ENCODE data around the gene FAM221B. TPM values are rescaled to one million over a fixed set of nuclear protein-coding genes. Genes with fewer than 3 reads are reported as not detected.

The FAM221B gene
- polyA plus RNA-seq, 3 donors: 0.03 TPM; not detected in 2

GRCh38 chr9:35852876-35853865 lies 24.6 kb upstream of the FAM221B start:
- no peak overlapping the region for H3K27ac ChIP-seq (ENCODE audit: low read depth, low read length)
- WGBS, 3 donors: 86 to 89% (median 88%) methylated on average over 22 to 25 of the region's 25 CpGs

- H3K27ac ChIP-seq (ENCODE audit: low read depth, low read length): no peak overlapping the region
- 90 to 98% (median 97%) methylated on average over 2 of the region's 2 CpGs for WGBS, 3 donors
Observed at GRCh38 chr9:35852267-35852815, 23.8 kb upstream of the FAM221B start.

GRCh38 chr9:35847792-35848572 lies 19.4 kb upstream of the FAM221B start:
- 76 to 86% (median 79%) methylated on average over 4 of the region's 4 CpGs for whole genome bisulfite sequencing, 3 donors
- no peak overlapping the region for H3K27ac ChIP-seq (ENCODE audit: low read depth, low read length)

DNA sequence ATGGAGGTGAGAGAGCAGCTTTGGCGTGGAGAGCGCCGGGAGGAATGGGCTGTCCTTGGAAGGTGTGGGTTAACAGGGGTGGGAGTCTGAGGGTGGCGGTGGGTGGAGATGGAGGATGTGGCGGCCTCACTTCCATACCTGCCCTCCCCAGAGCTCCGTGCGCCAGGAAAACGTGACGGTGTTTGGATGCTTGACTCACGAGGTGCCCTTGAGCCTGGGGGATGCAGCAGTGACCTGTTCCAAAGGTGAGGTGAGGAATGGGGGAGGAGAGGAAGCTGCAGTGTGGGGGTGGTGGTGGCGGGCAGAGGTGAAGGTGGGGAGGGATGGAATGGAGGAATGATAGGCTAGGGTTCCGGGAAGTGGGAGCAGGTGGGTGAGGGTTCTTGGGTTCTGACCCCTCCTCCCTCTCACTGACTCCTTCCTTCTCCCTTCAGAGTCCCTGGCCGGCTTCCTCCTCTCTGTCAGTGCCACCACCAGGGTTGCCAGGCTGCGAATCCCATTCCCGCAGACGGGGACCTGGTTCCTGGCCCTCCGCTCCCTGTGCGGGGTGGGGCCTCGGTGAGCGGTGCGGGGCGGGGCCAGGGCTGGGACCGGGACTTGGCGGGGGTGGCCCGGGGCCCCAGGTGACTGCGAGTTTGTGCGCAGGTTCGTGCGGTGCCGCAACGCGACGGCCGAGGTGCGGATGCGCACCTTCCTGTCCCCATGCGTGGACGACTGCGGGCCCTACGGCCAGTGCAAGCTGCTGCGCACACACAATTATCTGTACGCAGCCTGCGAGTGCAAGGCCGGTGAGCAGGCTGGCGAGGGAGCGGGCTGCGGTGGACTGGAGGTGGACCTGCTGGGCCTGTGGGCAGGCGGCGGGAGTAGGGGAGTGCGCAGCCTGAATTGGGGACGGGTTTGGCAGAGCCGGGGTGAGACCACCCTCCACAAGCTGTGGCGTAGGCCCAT lies 17.6 kb upstream of the FAM221B start:
- 48 to 61% (median 48%) methylated on average over 53 of the region's 53 CpGs for WGBS, 3 donors
- H3K27ac ChIP-seq (ENCODE audit: low read depth, low read length): peak overlapping the region; percentile 43

DNA sequence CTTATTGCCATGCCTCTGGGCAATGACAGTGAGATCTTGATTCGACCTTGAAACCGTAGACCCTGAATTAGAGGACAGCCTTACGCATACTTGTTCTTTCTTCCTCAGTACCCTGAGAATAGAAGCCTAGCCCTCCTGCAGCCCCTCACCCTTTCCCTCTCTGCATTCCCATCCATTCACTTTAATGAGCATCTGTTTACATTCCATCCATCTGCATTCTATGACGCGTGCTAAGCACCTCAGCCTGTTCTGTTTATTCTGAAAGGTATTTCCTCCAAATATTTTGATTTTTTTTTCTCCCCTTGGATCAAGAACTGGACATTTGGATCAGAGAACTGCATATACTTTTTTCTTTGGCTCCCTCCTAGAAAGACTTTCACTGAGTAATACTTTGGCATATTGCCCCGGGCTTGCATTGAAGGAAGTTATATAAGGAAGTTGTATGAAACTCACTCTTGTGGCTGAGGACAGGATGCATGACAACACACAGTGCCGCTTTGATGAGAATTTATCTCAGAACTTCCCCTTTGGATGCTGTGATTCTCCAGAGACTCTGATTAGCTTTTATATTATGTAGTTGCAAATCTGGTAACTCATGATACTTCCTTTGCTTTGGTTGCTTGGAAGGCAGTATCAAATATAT lies 16.2 kb upstream of the FAM221B start:
- 22 to 40% (median 28%) methylated on average over 7 of the region's 7 CpGs for WGBS, 3 donors
- no peak overlapping the region for H3K27ac ChIP-seq (ENCODE audit: low read depth, low read length)

DNA sequence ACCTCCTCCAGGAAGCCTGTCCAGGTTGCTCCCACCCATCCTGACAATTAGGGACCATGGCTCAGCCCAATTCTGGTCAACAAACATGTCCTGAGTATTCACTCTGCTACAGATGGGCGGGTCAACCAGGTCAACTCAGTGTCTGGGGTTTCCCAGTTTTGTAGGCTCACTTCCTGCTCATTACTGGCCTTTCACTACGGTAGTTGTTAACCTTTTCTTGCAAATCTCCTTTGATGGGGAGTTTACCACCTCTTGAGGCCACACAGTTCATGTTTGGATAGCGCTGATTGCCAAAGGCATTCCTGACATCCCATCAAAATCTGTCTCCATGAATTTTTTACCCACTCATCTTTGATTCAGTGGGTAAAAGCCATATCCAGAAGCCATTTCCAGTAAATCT lies 14.3 kb upstream of the FAM221B start:
- WGBS, 3 donors: 76 to 83% (median 77%) methylated on average over 3 of the region's 3 CpGs
- no peak overlapping the region for H3K27ac ChIP-seq (ENCODE audit: low read depth, low read length)

GRCh38 chr9:35842020-35842745 lies 13.7 kb upstream of the FAM221B start:
- H3K27ac ChIP-seq (ENCODE audit: low read depth, low read length): no peak overlapping the region
- WGBS, 3 donors: 88 to 91% (median 90%) methylated on average over 17 of the region's 17 CpGs

- H3K27ac ChIP-seq (ENCODE audit: low read depth, low read length): no peak overlapping the region
- 70 to 94% (median 75%) methylated on average over 5 of the region's 5 CpGs for WGBS, 3 donors
Observed at GRCh38 chr9:35841645-35841900, 13.0 kb upstream of the FAM221B start.

DNA sequence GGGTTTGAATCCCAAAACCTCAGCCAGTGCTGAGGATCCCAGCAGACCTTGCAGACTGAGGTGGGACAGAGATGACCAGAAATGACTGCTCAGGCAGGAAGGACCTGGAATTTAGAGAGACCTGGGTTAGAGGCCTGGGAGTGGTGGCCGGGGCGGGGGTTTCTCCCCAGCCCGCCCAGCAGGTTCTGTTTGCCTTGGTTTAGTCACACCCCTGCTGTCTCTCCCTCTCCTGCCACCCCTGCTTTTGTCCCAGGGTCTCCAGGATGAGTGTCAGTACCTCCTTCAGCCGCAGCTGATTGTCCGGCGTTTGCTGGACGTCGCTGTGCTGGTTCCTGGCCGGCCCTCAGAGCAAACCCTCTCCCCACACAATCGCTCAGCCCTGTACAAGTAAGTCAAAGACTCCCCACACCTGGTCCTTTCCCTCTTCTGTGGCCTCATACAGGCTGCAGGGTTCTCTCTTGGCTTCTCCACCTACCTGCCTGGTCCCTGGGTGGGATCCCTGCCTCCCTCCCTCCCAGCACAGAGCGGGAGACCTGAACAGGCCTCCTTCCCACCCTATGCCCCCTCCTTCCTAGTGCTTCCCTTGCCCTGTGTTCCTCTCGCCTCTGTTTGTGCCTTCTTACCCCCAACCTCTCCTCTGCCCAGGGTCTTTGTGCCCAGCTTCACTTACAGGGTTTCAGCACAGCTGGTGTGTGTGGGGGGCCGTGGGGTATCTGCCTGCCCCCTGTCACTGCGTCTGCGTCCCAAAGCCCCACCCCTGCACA lies 12.5 kb upstream of the FAM221B start:
- no peak overlapping the region for H3K27ac ChIP-seq (ENCODE audit: low read depth, low read length)
- 91 to 96% (median 93%) methylated on average over 14 to 15 of the region's 15 CpGs for WGBS, 3 donors

GRCh38 chr9:35839926-35840325 lies 11.4 kb upstream of the FAM221B start:
- 88 to 93% (median 88%) methylated on average over 5 of the region's 5 CpGs for WGBS, 3 donors
- H3K27ac ChIP-seq (ENCODE audit: low read depth, low read length): no peak overlapping the region

DNA sequence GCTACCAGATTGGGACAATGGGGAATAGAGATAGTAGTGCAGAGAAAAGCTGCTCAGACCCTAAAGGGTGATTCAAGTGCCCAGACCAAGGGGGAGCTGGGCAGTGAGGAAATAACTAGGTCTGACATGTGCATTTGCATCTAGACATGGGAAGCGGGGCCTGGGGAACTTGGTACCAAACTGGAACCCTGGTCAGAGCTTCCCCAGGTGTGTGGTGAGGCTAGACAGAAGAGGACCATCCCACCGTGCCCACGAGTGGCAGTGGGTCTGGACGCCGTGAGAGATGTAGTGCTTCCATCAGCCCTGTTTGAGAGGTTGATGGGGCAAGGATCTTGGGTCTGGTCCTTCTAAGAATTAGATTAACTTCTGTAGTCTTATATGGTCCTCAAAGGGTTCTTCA lies 8.1 kb upstream of the FAM221B start:
- H3K27ac ChIP-seq (ENCODE audit: low read depth, low read length): no peak overlapping the region
- 97 to 99% (median 99%) methylated on average over 5 of the region's 5 CpGs for WGBS, 3 donors

DNA sequence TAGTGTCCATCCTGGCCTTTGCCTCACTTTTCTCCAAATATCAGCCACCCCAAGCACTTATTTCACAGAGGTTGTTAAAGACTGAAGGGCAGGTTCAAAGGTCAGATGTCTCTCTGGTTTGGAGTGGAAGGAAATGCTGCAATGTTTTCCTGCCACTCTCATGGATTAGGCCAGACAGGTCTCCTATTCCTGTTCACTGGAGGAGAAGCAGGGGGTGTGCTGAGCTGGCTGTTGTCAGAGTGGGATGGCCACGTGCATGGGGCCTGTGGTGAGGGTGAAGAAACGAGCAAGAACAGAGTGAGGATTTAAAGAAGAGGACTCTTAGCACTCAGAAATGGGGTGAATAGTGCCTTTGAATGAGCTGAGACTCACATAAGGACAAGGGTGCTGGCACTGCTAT lies 7.2 kb upstream of the FAM221B start:
- 52 to 74% (median 60%) methylated on average over 2 of the region's 2 CpGs for WGBS, 3 donors
- H3K27ac ChIP-seq (ENCODE audit: low read depth, low read length): no peak overlapping the region

GRCh38 chr9:35835216-35835632 lies 6.7 kb upstream of the FAM221B start:
- H3K27ac ChIP-seq (ENCODE audit: low read depth, low read length): no peak overlapping the region
- 77 to 93% (median 90%) methylated on average over 3 of the region's 3 CpGs for WGBS, 3 donors

DNA sequence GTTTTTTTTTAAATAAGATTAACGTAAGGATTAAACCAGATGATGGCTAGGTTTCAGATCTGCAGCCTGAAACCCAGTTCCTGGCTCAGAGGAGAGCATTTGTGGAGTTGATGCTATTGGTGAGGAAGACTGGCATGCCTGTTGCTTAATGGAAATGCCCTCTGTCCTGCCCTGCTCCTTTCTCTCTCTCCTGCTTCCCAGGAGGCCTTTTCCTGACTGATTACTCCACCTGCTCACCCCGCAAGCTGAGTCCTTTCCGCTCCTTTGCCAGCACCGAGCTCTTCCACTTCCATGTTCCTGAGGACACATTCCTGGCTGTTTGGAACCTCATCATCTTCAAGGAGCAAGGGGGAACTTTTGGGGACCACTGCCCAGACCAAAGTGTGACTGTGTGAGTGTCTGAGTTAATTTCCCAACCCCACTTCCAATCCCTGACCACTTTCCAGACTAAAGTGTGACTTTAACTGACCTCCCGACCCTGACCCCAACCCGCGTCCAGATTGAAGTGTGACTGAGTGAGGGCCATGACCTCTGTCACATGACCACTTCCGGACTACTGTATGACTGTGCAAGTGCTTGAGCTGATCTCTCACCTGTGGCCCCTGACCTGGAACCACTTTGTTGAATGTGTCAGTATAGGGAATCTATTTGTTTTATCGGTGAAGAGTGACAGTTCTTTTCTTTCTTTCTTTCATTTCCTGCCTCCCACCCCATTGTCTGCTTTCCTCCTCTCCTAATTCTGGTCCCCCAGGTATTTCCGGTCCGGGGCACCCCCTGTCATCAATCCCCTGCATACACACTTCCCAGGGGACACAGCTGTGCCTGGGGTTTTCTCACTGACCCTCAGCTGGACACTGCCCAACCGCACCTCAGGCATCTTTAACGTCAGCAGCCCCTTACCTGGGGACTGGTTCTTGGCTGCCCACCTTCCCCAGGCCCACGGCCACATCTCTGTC lies 6.0 kb upstream of the FAM221B start:
- no peak overlapping the region for H3K27ac ChIP-seq (ENCODE audit: low read depth, low read length)
- WGBS, 3 donors: 77 to 81% (median 78%) methylated on average over 14 of the region's 14 CpGs

GRCh38 chr9:35832814-35833213 lies 4.3 kb upstream of the FAM221B start:
- no peak overlapping the region for H3K27ac ChIP-seq (ENCODE audit: low read depth, low read length)
- 57 to 81% (median 77%) methylated on average over 5 of the region's 5 CpGs for WGBS, 3 donors
